HG02588 (cell line): Measurements from ENCODE around the gene OARD1.
"Not testable (repeated sequence)": the region's sequence is repeated elsewhere in the genome, so short reads cannot be mapped to it uniquely, and the experiment has no call there.

Source experiments
- ATAC-seq: cut with Tn5 transposase; IDR thresholded peaks from one replicate; pipeline ENCODE4 v1.9.1; 2021; ENCODE audit warnings: mild to moderate bottlenecking, moderate library complexity; ENCODE audit not compliant: unreplicated experiment

OARD1 gene

DNA sequence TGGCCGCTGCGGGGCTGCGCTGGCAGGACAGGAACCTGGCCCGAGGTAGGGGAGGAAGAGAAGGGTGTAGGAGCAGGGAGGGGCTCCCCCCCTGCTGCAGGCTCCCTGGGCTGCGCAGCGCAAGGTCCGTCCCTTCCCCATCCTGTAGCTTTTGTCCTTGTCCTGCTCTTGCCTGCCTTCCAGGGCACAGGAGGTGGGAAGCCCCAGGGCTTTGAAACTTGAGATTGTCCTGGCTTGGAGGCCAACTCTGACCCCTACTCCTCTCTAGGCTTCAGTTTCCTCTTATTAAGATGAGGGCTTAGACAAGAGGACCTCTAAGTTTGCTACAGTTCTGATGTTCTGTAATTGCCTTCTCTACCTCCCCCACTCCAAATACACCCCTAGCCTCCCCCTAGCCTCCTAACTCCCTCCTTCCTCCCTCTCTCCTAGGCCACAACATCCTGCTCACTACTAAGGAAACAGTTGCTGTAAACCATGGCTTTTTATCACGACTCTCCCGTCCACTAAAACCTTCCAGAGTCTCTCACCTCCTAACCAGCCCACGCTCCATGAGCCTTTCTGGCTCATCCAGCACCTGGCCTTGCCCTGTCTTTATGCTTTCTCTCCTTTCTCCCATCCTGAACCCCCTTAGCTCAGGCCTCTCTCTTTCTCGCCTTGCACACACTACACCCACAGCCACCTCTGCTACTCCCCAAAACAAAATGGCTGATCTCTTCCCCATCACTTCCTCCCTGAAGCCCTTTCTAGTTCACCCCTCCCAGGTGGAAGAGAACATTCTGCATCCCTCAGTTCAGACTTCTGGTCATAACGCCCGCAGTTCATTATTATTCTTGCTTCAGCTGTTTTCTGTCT is 43.4 kb downstream of the OARD1 start:
- peak; percentile 19 for ATAC-seq

DNA sequence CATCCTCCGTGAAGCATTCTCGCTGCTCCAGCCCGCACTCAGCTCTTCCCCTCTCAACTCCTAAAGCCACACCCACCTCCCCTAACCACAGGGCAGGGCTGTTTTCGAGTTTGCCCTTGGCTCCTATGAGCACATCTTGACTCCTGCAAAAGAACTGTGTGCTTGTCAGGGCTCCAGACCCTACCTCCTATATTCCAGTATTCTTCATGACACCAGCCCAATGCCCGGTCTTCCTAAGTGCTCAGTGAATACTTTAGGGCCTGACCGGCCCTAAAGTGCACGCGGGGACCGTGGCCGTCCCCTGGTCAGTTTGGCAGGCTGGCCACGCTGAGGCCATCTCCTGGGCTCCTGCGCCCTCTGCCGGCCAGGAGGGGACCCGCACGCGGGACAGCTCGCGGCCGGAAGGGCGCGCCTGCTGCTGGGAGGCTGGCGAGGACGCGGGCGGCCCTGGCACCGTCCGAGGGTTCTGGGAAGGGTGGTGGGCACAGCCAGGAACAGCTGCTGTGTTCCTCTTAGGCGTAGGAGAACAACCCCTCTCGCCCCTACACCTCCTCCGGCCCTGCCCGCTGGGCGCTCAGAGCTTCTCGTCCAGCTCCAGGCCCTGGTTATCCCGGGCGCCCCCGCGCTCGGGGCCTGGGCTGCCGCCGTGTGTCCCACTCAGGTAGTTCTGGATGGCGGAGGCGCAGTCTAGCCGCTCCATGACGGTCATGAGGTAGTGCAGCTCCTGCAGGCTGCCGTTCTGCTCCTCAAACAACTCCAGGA is 44.2 kb downstream of the OARD1 start:
- ATAC-seq = peak; percentile 91

DNA sequence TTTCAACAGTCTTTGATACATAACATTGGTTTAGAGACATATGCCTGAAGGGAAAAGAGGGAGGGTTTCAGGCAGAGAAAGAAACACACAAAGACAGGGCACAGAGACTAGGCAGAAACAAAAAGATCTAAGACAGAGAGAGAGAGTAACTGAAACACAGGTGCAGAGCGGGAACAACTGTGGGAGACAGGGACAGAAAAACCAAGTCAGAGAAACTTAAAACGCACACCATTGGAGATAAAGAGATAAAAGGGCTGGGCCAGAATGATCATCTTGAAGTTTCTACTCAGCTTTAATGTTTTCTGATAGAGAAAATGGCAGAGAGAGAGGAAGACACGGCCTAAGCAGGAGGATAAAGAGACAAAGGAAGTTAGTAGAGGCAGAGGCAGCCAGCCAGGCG is 44.9 kb downstream of the OARD1 start:
- ATAC-seq = no peak

DNA sequence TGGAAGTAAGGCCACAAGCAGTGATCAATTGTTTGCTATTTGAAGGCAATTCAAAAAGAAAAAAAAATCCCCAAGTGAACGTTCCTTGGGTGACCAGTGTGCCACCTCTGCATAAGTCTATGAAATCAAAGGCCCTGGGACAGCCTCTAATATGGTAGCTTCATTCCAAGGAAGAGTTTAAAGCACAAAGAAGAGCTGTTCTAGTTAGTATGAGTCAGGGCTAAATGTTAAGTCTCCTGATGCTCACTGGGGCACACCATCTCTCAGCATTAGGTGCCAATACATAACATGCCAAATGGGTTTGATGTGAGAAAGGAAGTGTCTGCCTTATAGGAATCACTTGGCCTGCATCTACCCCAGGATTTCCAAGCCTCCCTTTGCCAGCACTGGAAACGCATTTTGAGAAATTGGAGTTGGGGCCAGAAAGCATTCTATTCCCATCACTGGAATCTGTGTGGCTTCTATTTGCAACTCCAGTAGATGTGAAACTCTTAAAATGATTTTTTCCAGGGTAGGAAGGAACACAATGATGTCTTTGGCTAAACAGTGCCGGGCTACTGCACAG is 46.1 kb downstream of the OARD1 start:
- no peak for ATAC-seq

DNA sequence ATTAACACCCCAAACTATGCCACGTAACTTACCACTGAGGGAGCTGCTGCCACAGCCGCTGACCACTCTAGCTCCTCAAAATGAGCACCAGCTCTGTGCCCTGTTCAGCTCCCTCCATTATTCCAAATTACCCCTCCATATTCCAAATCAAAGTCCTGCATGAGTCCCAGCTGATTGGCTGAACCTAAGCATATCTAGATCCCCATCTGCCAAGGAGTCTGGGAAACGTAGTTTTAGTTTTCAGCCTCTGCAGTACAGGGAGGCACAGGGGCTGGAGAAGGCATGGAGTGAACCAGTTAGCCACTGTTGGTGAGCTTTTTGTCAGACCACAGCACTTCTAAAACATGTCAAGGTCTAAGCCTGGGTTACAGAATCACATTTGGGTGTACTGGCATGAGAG is 49.0 kb downstream of the OARD1 start:
- ATAC-seq = no peak

DNA sequence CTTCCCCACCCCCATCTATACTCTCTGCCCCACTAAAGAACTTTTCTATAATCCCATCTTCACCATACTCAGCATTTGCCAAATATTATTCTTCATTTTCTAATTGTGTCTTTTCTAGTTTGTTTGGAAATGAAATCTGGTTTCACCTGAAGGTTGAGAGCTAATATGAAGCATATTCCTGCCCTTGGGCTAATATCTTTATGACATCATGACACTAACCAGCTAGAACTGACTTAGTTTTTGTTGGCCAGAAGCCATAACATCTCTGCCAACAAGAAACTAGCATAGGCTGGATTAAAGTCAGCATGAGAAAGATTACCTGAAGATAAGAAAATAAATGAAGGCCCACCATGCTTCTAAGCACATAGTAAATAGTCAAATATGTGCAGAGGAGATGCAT is 49.9 kb downstream of the OARD1 start:
- ATAC-seq = no peak

DNA sequence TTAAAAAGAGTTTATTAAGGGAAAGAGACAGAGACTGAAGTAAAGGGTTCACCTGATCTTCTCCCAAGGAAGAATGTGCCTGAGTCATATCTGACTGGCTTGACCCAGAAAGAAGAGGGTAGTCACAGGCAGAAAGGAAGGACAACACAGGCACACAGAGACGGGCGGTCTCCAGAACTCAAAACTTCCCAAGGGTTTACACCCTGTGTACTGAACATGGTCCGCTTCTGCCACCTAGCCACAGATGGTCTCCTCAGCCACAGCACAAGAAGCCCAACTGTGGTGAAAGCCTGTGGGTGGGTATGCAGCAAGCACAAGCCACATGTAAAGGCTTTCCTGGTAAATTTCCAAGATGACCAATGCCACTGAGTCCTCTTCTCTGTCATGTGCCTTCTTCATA is 50.3 kb downstream of the OARD1 start:
- ATAC-seq = no peak

DNA sequence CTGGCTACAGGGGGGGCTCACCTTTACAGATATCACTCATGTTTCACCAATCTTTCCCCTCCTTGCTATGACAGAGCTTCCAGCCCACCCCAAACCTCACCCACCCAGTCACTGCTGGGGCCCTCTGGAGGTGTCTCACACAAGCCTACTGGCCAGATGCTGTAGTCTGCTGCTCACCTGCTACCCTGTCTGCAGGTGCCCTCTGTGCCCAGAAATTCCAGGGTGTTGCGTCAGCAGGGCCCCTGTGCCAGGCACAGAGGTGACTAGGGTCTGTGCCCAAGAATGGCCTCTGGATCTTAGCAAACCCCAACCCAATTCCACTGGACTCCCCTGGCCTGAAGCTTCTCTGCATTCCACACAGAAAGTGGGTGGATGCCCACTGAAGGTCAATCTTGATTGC is 54.5 kb downstream of the OARD1 start:
- ATAC-seq = no peak

DNA sequence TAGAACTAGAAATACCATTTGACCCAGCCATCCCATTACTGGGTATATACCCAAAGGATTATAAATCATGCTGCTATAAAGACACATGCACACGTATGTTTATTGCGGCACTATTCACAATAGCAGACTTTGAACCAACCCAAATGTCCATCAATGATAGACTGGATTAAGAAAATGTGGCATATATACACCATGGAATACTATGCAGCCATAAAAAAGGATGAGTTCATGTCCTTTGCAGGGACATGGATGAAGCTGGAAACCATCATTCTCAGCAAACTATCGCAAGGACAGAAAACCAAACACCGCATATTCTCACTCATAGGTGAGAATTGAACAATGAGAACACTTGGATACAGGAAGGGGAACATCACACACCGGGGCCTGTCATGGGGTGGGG is 56.3 kb downstream of the OARD1 start:
- not testable (repeated sequence) for ATAC-seq

DNA sequence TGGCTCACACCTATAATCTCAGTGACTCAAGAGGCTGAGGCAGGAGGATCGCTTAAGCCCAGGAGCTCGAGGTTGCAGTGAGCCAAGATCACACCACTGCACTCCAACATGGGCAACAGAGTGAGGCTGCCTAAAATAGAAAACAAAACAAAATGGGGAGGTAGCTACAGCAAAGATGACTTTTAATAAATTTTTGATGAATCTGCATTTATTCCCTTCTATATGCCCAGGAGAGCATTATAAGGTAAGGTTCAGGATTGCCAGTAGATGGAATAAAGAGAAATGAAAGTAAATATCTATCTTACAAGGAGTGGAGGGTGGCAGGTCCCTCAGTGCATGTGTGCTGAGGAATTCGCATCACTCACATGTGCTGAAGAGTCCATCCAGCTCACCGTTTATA is 57.4 kb downstream of the OARD1 start:
- ATAC-seq = no peak
